K562 (cell line): ENCODE data around the gene SEPTIN1. TPM values are rescaled to one million over a fixed set of nuclear protein-coding genes. Genes with fewer than 3 reads are reported as not detected.
A peak's percentile ranks its signal among the peaks of the same experiment; 100 is the strongest.

ENCODE experiments used
- CCNT2 ChIP-seq: IDR thresholded peaks from 2 replicates; pipeline ENCODE4 v1.6.1; 2011; ENCODE audit warnings: borderline replicate concordance, low read depth, mild to moderate bottlenecking, moderate library complexity, mixed read lengths, low read length; ENCODE audit not compliant: insufficient read length; ENCODE audit errors: extremely low read depth
- ETS2 ChIP-seq: IDR thresholded peaks from 2 replicates; pipeline ENCODE4 v1.6.1; 2016; ENCODE audit warnings: borderline replicate concordance, missing genetic modification characterization, mild to moderate bottlenecking, moderate library complexity, missing compliant biosample characterization; ENCODE audit not compliant: poor library complexity, severe bottlenecking
- FOXJ3 ChIP-seq: sonication (generic); formaldehyde crosslinking; IDR thresholded peaks from 2 replicates; pipeline ENCODE4 v1.4.0; 2020; ENCODE audit warnings: mild to moderate bottlenecking, missing genetic modification reagents
- GABPB1 ChIP-seq: sonication (generic); formaldehyde crosslinking; IDR thresholded peaks from 2 replicates; pipeline ENCODE4 v1.8.0; 2022; ENCODE audit warnings: mild to moderate bottlenecking, missing genetic modification reagents
- MEIS2 ChIP-seq: fragments of 450-650 bp; IDR thresholded peaks from 2 replicates; pipeline ENCODE4 v1.6.1; 2014; ENCODE audit warnings: mild to moderate bottlenecking; ENCODE audit not compliant: partially characterized antibody
- POLR2H ChIP-seq: IDR thresholded peaks from 2 replicates; pipeline ENCODE4 v1.6.1; 2016; ENCODE audit warnings: missing genetic modification characterization, low read depth, mild to moderate bottlenecking, control low read depth, missing compliant biosample characterization, moderate library complexity
- RBM34 ChIP-seq: fragments of 200-400 bp; formaldehyde crosslinking; IDR thresholded peaks from 2 replicates; pipeline ENCODE4 v1.6.1; 2018; ENCODE audit warnings: low read length, borderline replicate concordance; ENCODE audit not compliant: insufficient read depth
- ZNF431 ChIP-seq: sonication (generic); formaldehyde crosslinking; IDR thresholded peaks from 2 replicates; pipeline ENCODE4 v1.8.0; 2022; ENCODE audit warnings: mild to moderate bottlenecking, missing genetic modification reagents
- ZNF785 ChIP-seq: fragments of 250-450 bp; sonication (Bioruptor Pico); IDR thresholded peaks from 2 replicates; pipeline ENCODE4 v1.4.0; 2020; ENCODE audit warnings: mild to moderate bottlenecking
- polyA plus RNA-seq, 8 experiments: library from polyadenylated mRNA; depleted of rRNA in 4 of 8; stranded (reverse) in 5 of 8; unstranded in 3 of 8; fragments of >200 nt; fragmentation: Nextera tagmentation in 2 of 8; fragmentation: Illumina TruSeq in 1 of 8; extraction: Ambion mirVana in 2 of 8; extraction: Trizol in 1 of 8; gene quantifications; 2 replicates each; pipeline versions ENCODE4 v1.2.1 to v1.2.3, GENCODE V29; 2011 to 2014; ENCODE audit warnings: inconsistent platforms in 1 of 8, missing spikeins in 1 of 8
- total RNA-seq, 7 experiments: library from RNA; depleted of rRNA in 6 of 7; stranded (reverse); fragments of >200 nt in 6 of 7; fragmentation: Illumina TruSeq in 2 of 7; extraction: Trizol in 2 of 7; gene quantifications; 2 replicates each; pipeline versions ENCODE4 v1.2.1 to v1.2.3, GENCODE V29; 2011 to 2021; ENCODE audit warnings: low replicate concordance in 1 of 7
- TF ChIP-seq, protein P1 (sequence below): fragments of 450-650 bp; IDR thresholded peaks from 2 replicates; pipeline ENCODE4 v1.6.1; 2016; ENCODE audit warnings: borderline replicate concordance
- TF ChIP-seq, protein P2 (sequence below): fragments of 250-450 bp; sonication (Bioruptor Pico); IDR thresholded peaks from 2 replicates; pipeline ENCODE4 v1.4.0; 2020
- TF ChIP-seq, protein P3 (sequence below): fragments of 450-650 bp; IDR thresholded peaks from 2 replicates; pipeline ENCODE4 v1.6.1; 2016; ENCODE audit warnings: low read depth, mild to moderate bottlenecking, moderate library complexity
- TF ChIP-seq, protein P4 (sequence below), 2 experiments: fragments of 450-650 bp; formaldehyde crosslinking in 1 of 2; IDR thresholded peaks; 2 replicates each; pipeline versions ENCODE4 v1.4.0 to v1.6.1; 2014 to 2020; ENCODE audit warnings: mild to moderate bottlenecking in 2 of 2, borderline replicate concordance in 1 of 2, low read depth in 1 of 2

Gene SEPTIN1
- total and polyA plus RNA-seq, 9 of the 15 experiments (the other 6 are each of a cell fraction or from before 2014, with no cell fraction given), result 0.23 to 5.6 (median 1.7) TPM; not detected in 1

DNA sequence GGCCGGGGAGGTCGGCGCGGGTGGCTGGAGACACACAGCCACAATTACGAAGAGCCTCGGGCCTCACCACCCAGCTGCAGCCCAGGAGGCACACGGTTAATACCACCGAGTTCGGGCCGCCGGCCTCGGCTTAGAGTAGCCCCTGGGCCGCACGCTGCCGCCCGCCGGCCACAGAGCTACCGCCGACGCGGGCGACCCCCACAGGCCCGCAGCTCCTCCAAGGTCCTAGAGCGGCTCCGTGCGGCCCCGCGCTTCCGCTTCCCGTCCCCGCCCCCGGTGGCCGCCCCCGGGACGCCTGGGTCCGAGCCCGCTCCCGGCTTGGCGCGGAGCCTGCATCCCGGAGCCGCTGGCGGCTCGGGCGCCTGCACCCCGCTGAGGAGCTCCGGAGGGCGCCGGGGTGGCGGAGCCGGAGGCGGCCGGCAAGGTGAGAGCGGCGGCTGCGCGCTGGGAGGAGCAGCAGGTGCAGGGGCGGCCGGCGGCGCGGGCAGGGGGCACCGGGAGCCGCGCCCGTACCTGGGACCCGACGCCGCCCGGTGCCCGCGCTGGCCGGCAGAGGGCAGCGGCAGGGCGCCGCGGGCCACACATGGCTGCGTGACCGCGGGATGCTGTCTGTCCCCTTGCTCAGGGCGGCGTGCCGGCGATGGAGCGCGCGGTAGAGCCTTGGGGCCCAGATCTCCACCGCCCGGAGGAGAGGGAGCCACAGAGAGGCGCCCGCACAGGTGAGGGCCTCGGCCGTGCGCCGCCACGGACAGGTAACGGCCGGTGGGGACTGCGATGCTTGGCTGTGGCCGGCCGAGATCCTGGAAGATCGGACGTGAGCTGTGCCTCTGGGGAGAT lies 13.0 kb upstream of the SEPTIN1 start, which contains the start of gene ZNF48 (continued):
- TF ChIP-seq, protein P1, sequence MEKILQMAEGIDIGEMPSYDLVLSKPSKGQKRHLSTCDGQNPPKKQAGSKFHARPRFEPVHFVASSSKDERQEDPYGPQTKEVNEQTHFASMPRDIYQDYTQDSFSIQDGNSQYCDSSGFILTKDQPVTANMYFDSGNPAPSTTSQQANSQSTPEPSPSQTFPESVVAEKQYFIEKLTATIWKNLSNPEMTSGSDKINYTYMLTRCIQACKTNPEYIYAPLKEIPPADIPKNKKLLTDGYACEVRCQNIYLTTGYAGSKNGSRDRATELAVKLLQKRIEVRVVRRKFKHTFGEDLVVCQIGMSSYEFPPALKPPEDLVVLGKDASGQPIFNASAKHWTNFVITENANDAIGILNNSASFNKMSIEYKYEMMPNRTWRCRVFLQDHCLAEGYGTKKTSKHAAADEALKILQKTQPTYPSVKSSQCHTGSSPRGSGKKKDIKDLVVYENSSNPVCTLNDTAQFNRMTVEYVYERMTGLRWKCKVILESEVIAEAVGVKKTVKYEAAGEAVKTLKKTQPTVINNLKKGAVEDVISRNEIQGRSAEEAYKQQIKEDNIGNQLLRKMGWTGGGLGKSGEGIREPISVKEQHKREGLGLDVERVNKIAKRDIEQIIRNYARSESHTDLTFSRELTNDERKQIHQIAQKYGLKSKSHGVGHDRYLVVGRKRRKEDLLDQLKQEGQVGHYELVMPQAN, result peak; percentile 28; the same call in 1 of the 2 replicates
- no peak for TF ChIP-seq POLR2H (tag)
- no peak for TF ChIP-seq FOXJ3 (CRISPR knock-in tag)
- TF ChIP-seq CCNT2, result peak; percentile 68
- TF ChIP-seq RBM34, result no peak
- no peak for TF ChIP-seq ETS2
- TF ChIP-seq, protein P2, sequence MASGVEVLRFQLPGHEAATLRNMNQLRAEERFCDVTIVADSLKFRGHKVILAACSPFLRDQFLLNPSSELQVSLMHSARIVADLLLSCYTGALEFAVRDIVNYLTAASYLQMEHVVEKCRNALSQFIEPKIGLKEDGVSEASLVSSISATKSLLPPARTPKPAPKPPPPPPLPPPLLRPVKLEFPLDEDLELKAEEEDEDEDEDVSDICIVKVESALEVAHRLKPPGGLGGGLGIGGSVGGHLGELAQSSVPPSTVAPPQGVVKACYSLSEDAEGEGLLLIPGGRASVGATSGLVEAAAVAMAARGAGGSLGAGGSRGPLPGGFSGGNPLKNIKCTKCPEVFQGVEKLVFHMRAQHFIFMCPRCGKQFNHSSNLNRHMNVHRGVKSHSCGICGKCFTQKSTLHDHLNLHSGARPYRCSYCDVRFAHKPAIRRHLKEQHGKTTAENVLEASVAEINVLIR (CRISPR knock-in tag), result no peak
- TF ChIP-seq ZNF431 (CRISPR knock-in tag), result no peak
- TF ChIP-seq, protein P3, sequence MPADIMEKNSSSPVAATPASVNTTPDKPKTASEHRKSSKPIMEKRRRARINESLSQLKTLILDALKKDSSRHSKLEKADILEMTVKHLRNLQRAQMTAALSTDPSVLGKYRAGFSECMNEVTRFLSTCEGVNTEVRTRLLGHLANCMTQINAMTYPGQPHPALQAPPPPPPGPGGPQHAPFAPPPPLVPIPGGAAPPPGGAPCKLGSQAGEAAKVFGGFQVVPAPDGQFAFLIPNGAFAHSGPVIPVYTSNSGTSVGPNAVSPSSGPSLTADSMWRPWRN, result no peak
- TF ChIP-seq, protein P4, sequence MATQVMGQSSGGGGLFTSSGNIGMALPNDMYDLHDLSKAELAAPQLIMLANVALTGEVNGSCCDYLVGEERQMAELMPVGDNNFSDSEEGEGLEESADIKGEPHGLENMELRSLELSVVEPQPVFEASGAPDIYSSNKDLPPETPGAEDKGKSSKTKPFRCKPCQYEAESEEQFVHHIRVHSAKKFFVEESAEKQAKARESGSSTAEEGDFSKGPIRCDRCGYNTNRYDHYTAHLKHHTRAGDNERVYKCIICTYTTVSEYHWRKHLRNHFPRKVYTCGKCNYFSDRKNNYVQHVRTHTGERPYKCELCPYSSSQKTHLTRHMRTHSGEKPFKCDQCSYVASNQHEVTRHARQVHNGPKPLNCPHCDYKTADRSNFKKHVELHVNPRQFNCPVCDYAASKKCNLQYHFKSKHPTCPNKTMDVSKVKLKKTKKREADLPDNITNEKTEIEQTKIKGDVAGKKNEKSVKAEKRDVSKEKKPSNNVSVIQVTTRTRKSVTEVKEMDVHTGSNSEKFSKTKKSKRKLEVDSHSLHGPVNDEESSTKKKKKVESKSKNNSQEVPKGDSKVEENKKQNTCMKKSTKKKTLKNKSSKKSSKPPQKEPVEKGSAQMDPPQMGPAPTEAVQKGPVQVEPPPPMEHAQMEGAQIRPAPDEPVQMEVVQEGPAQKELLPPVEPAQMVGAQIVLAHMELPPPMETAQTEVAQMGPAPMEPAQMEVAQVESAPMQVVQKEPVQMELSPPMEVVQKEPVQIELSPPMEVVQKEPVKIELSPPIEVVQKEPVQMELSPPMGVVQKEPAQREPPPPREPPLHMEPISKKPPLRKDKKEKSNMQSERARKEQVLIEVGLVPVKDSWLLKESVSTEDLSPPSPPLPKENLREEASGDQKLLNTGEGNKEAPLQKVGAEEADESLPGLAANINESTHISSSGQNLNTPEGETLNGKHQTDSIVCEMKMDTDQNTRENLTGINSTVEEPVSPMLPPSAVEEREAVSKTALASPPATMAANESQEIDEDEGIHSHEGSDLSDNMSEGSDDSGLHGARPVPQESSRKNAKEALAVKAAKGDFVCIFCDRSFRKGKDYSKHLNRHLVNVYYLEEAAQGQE (IDR thresholded peaks at IDR 0.05; ENCODE audit: borderline replicate concordance), result no peak
- TF ChIP-seq, protein P4 (CRISPR knock-in tag; IDR thresholded peaks at IDR 0.05; ENCODE audit: low read depth), result no peak
- TF ChIP-seq GABPB1, result peak; percentile 58; the same call in 1 of the 2 replicates
- no peak for TF ChIP-seq ZNF785
- no peak for TF ChIP-seq MEIS2
